ENCODE measurements around the gene GPC5. TPM values are rescaled to one million over a fixed set of nuclear protein-coding genes. Genes with fewer than 3 reads are reported as not detected.
"Not testable (repeated sequence)": the region's sequence is repeated elsewhere in the genome, so short reads cannot be mapped to it uniquely, and the experiment has no call there.

GPC5 gene
- total RNA-seq, 1 donor from 2014 or later, result 2.5 TPM

- H3K4me3 Mint-ChIP-seq, result no peak overlapping the region
- no peak overlapping the region for H3K27ac Mint-ChIP-seq
- DNase-seq (ENCODE audit: low spot score in 2 of 2, unreplicated experiment in 2 of 2), result no peak
- peaks cover 4% of the 10 kb centered on the region for H3K9me3 Mint-ChIP-seq
- peaks cover 1% of the 10 kb centered on the region for H3K36me3 Mint-ChIP-seq
- no peaks in the 10 kb centered on the region for H3K4me1 Mint-ChIP-seq
- peaks cover 46% of the 10 kb centered on the region for H3K27me3 Mint-ChIP-seq (ENCODE audit: low read depth)
- TF ChIP-seq, protein P1, sequence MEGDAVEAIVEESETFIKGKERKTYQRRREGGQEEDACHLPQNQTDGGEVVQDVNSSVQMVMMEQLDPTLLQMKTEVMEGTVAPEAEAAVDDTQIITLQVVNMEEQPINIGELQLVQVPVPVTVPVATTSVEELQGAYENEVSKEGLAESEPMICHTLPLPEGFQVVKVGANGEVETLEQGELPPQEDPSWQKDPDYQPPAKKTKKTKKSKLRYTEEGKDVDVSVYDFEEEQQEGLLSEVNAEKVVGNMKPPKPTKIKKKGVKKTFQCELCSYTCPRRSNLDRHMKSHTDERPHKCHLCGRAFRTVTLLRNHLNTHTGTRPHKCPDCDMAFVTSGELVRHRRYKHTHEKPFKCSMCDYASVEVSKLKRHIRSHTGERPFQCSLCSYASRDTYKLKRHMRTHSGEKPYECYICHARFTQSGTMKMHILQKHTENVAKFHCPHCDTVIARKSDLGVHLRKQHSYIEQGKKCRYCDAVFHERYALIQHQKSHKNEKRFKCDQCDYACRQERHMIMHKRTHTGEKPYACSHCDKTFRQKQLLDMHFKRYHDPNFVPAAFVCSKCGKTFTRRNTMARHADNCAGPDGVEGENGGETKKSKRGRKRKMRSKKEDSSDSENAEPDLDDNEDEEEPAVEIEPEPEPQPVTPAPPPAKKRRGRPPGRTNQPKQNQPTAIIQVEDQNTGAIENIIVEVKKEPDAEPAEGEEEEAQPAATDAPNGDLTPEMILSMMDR (IDR thresholded peaks at IDR 0.05; ENCODE audit: unreplicated experiment), result no peak
Observed at GRCh38 chr13:91406619-91407018, 8.2 kb downstream of the GPC5 start.

DNA sequence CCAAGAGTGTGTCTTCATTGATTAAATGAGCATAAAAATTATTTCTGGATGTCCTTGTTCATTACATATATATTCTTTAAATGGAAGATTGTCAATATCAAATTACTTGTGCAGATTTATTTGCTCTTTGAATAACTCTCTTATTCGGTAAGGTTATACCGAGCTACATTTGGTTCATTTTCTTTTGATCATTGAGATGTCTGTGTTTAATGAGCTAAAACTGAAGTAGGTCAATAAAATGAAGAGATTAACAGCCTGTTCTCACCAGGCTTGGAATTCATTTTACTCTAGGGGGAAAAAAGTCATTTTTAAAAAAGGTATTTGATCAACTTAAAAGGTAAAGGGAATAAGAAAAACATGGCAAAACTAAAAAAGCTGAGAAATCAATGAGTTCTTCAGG, 10.6 kb downstream of the GPC5 start:
- Mint-ChIP-seq H3K9me3 (peaks cover 4% of the 10 kb centered on the region), H3K27ac (no peak overlapping the region), H3K4me1 (no peaks in the 10 kb centered on the region), H3K27me3 (ENCODE audit: low read depth) (peaks cover 24% of the 10 kb centered on the region), H3K4me3 (no peak overlapping the region), H3K36me3 (peaks cover 1% of the 10 kb centered on the region)
- TF ChIP-seq, protein P1 (IDR thresholded peaks at IDR 0.05; ENCODE audit: unreplicated experiment), result no peak
- no peak for DNase-seq (ENCODE audit: low spot score in 2 of 2, unreplicated experiment in 2 of 2)

DNA sequence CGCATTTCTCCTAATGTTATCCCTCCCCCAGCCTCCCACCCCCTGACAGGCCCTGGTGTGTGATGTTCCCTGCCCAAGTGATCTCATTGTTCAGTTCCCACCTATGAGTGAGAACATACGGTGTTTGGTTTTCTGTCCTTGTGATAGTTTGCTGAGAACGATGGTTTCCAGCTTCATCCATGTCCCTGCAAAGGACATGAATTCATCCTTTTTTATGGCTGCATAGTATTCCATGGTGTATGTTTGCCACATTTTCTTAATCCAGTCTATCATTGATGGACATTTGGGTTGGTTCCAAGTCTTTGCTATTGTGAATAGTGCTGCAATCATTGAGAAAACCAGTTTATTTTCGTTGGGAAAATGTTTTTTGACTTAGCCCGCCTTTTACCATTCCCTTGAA, 18.2 kb downstream of the GPC5 start:
- H3K36me3 Mint-ChIP-seq; H3K9me3 Mint-ChIP-seq; DNase-seq (ENCODE audit: low spot score in 2 of 2, unreplicated experiment in 2 of 2); H3K27ac Mint-ChIP-seq; H3K4me1 Mint-ChIP-seq; H3K4me3 Mint-ChIP-seq: not testable (repeated sequence)
- H3K27me3 Mint-ChIP-seq (ENCODE audit: low read depth), result peaks cover 27% of the 10 kb centered on the region

DNA sequence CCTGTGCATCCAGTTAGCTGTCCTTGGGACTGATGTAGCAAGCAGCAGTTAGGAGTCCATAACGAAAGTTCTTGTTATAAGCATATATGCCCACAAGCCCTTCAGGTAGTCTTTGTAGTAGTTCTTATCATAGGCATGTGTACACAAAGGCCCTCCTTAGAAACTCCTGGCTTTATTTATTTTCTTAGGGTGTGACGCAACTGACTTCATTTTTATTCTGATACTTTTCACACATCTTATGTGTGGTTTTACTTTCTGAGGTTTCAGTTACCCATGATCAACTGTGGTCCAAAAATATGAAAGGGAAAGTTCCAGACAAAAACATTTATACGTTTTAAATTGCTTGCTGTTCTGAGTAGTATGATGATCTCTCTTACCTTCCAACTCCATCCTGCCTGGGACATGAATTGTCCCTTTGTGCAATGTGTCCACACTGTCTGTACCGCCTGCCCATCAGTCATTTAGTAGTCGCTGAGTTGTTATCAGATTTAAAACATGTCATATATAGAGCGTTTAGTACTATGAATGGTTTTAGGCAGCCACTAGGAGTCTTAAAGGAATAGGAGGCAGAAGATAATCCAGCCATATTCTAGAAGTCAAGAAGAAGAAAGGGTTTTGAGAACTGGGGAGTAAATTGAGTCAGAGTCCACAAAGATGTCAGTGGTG, 19.4 kb downstream of the GPC5 start:
- no peaks in the 10 kb centered on the region for H3K4me1 Mint-ChIP-seq
- H3K27me3 Mint-ChIP-seq (ENCODE audit: low read depth), result peaks cover 27% of the 10 kb centered on the region
- no peaks in the 10 kb centered on the region for H3K36me3 Mint-ChIP-seq
- no peak overlapping the region for H3K27ac Mint-ChIP-seq
- no peak for DNase-seq (ENCODE audit: low spot score in 2 of 2, unreplicated experiment in 2 of 2)
- TF ChIP-seq, protein P1 (IDR thresholded peaks at IDR 0.05; ENCODE audit: unreplicated experiment), result no peak
- no peaks in the 10 kb centered on the region for H3K9me3 Mint-ChIP-seq
- no peak overlapping the region for H3K4me3 Mint-ChIP-seq

DNA sequence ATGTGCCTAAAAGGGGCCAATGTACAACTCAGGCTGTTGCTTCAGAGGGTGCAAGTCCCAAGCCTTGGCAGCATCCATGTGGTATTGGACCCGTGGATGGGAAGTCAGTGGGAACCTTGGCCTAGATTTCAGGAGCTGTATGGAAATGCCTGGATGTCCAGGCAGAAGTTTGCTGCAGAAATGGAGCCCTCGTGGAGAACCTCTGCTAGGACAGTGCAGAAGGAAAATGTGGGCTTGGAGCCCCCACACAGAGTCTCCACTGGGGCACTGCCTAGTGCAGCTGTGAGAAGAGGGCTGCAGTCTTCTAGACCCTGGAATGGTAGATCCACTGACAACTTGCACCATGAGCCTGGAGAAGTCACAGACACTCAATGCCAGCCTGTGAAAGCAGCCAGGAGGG, 28.5 kb downstream of the GPC5 start:
- TF ChIP-seq, protein P1 (IDR thresholded peaks at IDR 0.05; ENCODE audit: unreplicated experiment), result no peak
- Mint-ChIP-seq H3K27me3 (ENCODE audit: low read depth) (no peaks in the 10 kb centered on the region), H3K36me3 (peaks cover 5% of the 10 kb centered on the region), H3K27ac (no peak overlapping the region), H3K9me3 (peaks cover 40% of the 10 kb centered on the region), H3K4me1 (no peaks in the 10 kb centered on the region), H3K4me3 (no peak overlapping the region)
- no peak for DNase-seq (ENCODE audit: low spot score in 2 of 2, unreplicated experiment in 2 of 2)

- not testable (repeated sequence) for H3K4me1 Mint-ChIP-seq; H3K27me3 Mint-ChIP-seq (ENCODE audit: low read depth); H3K4me3 Mint-ChIP-seq; H3K27ac Mint-ChIP-seq; DNase-seq (ENCODE audit: low spot score in 2 of 2, unreplicated experiment in 2 of 2); H3K36me3 Mint-ChIP-seq
- H3K9me3 Mint-ChIP-seq, result peaks cover 32% of the 10 kb centered on the region
Observed at GRCh38 chr13:91438674-91439073, 40.3 kb downstream of the GPC5 start.

DNA sequence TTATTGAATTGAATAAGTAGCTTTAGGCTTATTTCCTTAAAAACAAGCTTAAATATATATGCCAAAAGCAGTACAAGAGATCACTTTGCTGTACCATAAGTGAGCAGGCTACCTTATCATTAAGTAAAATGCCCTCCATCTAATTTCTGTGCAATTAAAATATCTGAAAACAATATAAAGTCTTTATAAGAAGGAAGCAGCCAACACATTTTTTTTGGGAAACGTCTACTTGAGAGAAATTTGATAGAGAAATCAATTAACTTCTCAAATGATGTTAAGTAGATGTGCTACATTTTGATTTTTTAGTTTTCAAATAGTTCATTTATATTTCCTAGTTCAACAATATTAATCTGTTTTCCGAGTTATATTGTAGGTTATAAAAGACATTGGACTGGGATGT, 52.5 kb downstream of the GPC5 start:
- Mint-ChIP-seq H3K27me3 (ENCODE audit: low read depth) (peaks cover 33% of the 10 kb centered on the region), H3K27ac (no peak overlapping the region), H3K36me3 (no peaks in the 10 kb centered on the region), H3K4me3 (no peak overlapping the region), H3K4me1 (no peaks in the 10 kb centered on the region), H3K9me3 (no peaks in the 10 kb centered on the region)
- no peak for DNase-seq (ENCODE audit: low spot score in 2 of 2, unreplicated experiment in 2 of 2)
- TF ChIP-seq, protein P1 (IDR thresholded peaks at IDR 0.05; ENCODE audit: unreplicated experiment), result no peak
